ENCODE results near the gene TMEM171.

TMEM171 gene

DNA sequence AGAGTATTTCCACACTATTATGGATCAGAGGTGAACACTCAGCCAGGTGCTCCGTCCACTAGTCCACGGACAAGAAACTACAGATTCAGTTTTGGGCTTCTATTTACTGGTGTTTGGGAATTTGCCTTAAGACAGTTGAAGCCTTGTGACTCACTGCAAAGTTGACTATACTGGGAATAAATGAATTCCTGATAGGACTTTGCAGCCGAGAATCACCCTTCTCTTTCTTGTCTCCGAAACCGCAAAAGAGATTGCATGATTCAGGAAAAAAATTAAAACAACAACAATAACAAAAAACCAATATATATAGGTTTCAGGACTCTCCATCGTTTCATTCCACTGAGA, 716 bp downstream of the TMEM171 start:
- peak; percentile 46 for DNase-seq (ENCODE audit: low spot score)

DNA sequence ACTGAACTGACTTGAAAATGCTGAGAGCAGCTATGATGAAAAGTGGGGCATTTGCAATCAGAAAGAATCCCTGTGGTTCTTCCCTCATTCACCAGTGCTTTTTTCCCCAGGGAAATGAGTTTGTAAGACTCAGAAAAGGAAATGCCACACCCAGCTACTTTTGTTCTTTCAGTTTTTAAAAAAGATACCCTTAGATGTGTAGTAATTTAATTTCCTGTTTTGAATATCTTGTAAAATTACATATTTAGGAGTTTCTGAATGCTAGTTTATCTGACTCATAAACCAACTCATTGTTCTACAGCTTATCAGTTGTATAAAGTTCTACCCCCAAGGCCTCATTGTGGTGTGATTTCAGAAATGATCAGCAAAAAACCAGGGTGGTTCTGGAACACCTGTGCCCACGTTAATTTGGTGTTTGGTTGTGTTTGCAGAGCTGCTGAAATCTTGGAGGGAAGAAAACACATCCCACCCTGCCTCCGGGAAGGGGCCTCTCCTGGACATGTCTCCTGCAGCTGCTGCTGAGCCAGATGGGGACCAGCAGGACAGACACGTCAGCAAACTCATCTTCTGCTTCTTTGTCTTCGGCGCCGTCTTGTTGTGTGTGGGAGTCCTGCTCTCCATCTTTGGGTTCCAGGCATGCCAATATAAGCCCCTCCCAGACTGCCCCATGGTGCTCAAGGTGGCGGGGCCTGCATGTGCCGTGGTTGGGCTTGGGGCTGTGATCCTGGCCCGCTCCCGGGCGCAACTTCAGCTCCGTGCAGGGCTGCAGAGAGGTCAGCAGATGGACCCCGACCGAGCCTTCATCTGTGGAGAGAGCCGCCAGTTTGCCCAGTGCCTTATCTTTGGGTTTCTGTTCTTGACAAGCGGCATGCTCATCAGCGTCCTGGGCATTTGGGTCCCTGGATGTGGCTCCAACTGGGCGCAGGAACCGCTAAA, 2.8 kb downstream of the TMEM171 start:
- DNase-seq (ENCODE audit: low spot score): peak; percentile 55

DNA sequence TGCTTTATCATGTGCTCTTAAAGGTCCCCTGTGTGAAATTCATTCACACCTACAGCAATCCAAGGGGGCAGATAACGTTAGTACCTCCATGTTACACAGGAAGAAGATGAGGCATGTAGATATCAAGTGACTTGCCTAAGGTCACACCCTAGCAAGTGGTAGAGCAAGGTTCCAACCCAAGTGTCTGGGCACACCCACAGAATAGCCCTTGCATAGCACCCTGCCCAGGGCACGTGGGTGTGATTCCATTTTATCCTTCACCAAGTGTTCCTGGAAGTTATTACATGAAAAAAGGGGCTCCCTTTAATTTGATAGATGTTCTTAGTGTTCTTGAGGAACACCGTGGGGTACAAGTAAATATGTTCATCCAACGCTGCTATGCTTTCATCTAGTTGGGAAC, 4.9 kb downstream of the TMEM171 start:
- no peak for DNase-seq (ENCODE audit: low spot score)

DNA sequence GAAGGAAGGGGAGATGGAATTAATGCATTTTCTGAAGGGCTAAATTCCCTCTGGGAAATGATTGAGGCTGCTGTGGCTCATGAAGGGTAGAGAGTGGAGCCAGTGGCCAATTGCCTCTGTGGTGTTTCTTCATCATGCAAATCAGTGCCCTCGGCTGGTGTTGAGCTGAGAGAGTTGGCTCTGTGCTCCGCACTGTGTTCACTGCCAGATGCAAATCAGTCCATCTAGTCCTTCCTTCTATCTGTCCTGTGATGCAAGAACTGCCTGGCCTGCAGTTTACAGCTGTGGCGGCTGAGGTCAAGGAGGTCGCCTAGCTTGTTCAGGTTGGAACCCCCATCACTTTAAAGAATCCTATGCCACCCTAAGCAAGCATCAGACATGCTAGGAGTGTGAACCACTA, 6.0 kb downstream of the TMEM171 start:
- no peak for DNase-seq (ENCODE audit: low spot score)

DNA sequence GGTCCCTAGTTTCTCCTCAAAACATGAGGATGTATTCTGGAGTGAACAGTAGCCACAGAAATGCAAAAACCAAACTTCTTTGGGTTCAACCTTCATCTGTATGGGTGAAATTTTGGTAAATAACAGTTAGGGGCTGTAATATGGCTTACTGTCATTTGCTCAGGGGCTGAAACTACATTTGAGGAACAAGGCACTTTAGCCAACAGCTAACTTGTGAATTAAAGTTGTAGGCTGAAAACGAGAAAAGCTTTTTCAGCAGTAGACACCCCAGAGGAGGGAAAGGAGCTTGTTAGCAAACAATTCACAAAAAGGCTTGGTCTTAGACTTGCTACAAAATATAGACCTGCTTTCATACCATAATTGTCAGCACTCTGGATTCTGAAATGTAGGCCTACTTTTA, 6.6 kb downstream of the TMEM171 start:
- no peak for DNase-seq (ENCODE audit: low spot score)

DNA sequence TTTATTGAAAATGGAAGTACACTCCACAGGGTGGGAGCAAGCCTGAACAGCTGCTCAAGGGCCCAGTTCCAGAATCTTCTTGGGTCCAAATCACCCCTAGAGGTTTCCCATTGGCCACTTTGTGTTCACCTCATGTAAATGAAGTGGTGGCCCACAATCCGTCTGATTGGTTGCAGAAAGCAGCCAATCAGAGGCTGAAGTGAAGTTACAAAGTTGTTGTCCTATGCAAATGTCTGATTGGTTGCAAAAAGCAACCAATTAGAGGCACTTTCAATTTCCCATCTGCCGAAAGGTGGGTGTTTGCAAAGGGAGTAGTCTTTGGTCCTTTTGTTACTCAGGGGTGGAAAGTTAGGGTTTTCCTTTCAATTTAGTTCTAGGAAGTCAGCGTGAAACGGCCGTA, 8.8 kb downstream of the TMEM171 start:
- DNase-seq (ENCODE audit: low spot score): no peak

DNA sequence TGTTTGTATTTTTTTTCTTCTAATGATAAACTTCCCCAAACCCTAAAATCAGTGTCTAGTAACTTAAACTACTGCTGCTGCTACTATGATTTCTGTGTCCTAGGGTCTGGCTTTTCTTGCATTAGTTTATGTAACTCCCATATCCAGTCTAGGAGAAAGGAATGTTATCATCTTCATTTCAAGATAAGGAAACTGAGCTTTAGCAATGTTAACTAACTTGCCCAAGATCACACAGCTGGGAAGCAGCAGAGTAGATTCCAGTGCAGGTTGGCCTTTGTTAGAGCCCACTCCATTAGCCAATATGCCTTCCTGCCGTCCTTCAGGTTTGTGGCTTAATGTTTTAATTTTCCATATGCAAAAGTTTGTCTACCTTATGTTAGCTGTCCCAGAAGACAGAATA, 10.4 kb downstream of the TMEM171 start:
- DNase-seq (ENCODE audit: low spot score): no peak

DNA sequence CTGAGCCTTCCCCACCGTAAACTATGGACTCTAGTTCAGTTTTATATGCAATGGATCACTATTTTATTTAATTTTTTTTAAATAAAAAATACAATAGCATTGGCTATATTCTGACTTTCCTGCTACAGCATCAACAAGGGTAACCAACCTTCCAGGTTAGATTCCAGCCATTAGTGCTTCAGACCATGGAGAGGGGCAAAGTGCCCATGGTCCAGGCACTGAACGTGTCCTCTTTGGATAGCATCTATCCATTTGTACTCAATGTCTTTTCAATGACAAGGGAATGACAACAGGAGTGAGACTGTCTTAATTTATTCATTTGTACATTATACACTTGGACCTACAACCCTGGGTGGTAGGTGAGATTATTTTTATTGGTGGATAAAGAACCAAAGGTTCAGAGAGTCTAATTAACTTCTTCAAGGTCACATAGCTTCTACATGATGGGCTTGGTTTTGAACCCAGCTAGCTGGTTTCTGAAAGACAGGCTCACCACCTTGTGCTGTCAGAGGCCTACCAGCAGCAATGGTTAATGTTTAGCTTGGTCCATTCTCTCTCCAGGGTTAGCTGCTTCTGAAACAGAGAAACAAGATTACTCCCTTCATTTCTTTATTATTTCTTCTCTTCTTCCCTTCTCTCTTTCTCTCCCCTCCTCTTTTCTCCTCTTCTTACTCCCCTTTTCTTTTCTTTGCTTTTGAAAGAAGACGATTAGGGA, 11.5 kb downstream of the TMEM171 start:
- no peak for DNase-seq (ENCODE audit: low spot score)

DNA sequence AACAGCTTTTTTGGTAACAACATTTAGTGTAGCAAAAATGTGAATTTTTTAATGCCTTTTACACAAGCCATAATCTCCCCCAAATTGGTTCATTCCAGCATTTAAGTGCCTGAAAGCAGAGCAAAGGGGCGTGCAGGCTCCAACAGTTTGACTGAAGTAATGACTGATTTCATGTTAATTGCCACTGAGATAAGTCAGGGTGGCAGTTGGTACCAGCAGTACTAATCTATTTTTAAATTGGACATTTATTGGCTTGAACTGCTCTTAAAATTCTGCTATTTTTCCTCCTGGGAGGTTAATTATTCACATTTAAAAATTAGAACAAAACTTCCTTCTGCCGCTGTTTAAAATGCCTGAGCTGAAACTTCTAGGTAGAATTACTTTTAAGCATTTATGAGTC, 12.4 kb downstream of the TMEM171 start:
- DNase-seq (ENCODE audit: low spot score): no peak

DNA sequence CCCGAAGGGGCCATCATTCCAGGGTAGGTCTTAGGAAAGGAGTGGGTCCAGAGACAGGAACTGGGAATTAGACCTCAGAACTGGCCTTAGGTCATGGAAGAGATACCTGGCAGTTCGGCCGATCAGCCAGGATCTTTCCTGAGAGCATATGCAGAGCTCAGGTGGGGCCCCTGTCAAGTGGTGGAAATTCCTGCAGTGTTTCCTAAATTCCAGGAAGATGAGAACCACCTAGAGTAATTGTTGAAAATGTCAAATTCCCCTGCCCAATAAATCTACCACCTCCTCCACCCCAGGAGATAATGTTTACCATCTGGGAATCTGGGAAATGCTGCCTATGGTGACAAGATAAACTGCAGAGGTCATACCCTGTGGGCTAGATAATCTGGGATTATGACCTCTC, 14.6 kb downstream of the TMEM171 start:
- no peak for DNase-seq (ENCODE audit: low spot score)

DNA sequence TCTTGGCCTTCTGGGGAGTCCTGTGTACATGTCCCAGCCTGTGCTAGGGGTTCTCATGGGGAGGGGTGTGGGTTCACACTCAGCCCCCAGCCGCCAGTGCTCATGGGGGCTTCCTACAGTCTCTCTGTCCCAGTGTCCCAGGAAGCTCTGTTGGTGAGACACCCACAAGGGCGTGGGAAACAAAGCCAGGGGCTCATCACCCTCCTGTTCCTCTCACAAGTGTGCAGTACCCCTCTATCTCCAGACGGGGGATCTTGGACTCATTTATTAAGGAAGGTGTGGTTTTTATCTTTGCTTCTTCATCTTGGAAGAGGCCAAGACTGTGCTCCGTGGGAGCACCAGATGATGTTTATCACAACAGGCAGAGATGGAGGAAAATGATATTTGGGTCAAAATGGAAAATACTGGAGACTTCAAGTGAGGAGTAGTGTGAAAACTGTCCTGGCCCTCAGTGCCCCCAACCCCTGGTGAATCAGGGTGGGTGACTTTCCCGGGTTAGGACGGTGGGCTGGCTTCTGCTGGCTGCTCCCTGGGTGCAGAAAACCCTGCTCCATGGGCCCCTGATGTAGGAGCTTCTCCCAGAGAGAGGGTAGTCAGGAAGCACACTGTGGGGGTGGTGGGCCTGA, 15.2 kb downstream of the TMEM171 start:
- no peak for DNase-seq (ENCODE audit: low spot score)

DNA sequence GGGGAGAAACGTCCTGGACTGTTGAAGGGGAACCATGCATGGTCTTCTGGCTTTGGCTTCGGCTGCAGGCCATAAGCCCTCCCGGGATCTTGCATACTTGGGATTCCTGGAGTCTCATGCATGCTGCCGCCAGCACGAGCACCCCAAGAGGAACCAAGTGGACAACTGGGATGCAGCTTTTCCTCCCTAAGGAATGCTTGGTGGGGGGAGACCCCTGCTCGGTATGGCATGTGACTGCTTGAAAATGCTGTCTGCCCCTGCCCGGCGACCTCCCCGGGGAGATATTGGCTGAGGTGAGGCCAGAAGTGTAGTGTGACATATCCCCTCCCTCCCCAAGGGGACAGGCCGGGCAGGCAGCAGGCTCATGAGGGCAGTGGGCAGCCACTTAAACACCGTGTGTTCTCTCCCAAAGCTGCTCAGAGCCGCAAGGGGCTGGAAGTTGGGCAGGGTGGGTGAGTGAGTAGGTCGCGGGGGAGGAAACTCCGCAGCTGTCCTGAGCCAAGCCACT, 15.7 kb downstream of the TMEM171 start:
- peak; percentile 60 for DNase-seq (ENCODE audit: low spot score)

DNA sequence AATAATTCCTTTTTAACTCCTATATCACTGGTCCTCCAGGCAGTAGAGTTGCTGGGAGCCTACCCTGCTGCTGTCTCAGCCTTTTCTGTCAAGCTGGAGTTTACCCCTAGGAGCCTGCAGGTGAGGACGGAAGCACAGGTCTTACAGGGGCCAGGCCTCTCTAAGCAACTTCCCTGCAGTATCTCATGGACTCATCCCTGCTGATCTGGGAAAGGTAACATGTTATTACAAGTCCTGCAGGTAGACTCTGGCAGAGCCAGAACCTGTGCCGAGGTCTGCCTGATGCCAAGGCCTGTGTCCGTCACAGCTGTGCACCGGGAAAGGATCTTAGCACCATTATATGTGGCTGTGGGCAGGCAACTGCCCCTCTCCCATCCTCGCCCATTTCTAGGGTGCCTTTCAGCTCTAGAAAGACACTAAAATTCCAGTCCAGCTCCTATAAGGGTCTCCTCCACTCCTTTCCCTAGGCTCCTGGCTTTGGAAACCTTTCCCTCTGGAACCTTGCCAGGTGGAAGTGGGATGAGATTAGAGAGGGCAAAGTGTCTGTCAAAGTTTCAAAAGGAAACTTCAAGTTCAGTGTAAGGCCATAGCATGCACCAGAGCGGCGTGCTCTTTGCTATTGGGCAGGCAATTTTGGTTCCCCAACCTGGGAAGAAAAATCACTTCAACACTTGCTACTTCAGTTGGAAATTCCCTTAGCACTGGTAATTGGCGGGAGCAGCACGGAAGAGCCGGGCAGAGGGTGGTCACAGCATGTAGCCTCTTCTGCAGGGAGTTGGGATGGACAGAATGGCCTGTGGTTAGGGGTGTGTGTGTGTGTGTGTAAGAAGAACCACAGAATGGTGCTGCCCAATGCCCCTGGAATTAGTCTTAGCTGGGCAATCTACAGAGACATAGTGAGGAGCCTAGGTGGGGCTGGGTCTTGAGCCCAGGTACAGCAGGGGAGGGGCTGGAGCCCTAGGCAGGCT, 17.5 kb downstream of the TMEM171 start:
- DNase-seq (ENCODE audit: low spot score): no peak

DNA sequence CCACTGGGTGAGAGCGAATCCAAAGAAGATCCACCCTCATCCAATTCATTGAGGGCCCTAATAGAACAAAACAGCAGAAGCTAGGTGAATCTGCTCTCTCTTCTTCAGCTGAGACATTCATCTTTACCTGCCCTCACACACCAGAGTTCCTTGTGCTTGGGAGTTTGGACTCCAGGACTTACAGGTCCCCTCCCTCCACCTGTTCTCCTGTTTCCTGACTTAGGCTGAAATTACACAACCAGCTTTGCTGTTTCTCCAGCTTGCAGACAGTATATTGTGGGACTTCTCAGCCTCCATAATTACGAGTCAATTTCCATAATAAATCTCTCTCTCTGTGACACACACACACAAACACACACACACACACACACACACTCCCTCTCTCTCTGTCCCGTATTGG, 19.1 kb downstream of the TMEM171 start:
- DNase-seq (ENCODE audit: low spot score): no peak

DNA sequence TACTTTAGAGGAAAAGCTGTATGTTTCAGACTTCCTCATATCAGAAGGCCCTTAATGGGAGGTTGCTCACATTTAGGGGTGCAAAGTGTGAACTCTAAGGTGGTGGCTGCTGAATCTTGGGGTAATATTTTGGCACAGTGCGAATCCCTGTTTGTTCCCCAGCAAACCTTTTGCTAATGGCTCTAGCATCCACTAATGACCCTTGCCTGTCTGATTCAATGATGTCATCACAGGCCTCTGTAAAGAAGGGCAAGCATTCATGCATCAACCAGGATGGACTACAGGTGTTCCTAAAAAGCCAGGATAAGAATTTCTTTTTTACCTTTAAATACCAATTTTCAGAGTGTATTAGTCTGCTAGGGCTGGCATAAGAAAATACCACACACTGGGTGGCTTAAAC, 20.4 kb downstream of the TMEM171 start:
- DNase-seq (ENCODE audit: low spot score): no peak

DNA sequence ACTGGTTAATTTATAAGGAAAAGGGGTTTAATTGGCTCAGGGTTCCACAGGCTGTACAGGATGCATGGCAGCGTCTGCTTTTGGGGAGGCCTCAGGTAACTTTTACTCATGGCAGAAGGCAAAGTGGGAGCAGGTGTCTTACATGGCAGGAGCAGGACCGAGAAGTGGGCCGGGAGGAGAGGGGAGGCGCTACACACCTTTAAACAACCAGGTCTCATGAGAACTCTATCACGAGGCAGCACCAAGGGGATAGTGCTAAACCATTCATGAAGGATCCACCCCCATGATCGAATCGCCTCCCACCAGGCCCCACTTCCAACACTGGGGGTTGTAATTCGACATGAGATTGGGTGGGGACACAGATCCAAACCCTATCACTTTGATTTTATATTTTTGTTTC, 21.7 kb downstream of the TMEM171 start:
- DNase-seq (ENCODE audit: low spot score): no peak

DNA sequence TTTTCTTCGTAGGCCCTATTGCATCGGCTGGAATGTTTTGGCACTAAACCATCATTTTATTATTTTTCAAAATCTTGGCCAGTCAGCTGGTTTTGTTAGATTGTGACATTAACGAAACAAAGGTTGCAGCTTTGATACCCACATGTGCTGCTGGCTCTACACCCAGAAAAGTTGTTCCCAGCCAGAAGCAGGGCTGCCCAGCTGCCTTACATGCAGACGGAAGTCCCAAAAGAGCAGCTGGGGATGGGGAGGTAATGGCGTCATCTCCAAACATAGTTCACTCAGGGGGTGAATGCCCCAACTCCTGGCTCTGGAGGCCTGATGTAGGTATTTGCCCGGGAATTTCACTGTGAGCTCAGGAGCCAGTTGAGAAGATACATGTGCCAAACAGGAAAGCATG, 23.3 kb downstream of the TMEM171 start:
- no peak for DNase-seq (ENCODE audit: low spot score)

DNA sequence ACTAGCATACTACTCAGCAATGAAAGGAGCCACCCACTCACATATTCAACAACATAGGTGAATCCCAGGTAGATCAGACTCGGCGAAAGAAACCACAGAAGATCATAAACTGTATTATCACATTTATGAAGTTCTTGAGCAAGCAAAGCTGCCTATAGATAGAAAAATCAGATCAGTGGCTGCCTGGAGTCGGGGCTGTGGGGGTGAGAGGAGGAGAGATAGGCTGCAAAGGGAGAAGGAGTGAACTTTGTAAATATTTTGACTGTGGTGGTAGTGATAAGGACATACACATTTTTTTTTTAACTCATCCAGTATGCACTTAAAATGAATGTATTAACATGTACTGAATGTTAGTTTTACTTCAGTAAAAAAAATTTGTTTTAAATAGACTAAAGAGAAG, 29.2 kb downstream of the TMEM171 start:
- no peak for DNase-seq (ENCODE audit: low spot score)

DNA sequence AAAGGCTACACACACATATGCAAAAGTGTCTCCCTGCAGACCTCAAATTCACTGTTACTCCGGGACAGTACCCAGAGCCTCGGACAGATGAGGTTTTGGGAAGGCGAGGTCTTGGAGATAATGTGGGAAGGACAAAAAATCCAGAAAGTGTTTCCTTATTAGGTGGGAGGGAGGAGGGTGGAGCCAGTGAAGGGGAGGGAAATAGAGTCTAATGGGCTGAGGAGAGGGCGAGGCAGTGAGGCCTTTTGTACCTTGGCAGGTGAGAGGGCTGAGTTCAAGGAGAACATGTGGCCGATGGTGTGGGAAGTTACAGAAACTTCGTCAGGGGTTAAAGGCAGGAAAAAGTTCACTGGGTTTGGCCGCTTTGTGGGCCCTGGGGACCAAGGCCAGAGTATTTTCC, 30.5 kb downstream of the TMEM171 start:
- DNase-seq (ENCODE audit: low spot score): no peak

DNA sequence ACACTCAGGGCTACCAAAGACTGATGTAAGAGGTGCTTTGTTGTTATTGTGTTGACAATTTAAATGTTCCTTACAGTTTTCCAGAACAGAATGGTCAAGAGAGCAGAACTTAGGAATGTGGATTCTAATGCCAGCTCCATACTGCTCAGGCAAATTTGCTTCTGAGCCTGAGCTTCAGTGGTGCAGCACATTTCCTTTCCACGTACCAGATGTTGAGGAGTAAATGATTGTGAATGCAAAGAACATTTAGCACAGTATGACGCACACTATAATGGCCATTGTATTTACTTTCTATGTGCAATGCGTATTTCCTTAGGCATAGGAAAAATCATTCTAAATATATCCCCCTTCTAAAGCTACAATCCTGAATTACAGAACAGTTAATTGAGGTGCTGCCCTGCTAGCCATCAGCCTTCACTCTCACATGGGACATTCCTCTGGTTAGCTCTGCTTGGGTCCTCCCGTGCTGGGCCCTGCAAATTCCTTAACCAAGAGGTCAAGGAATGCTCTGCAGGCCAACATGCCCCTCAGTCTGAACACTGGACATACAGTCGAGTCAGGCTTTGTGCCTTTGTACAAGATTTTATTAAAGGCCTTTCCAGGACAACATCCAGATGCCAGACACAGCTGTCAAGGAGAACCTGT, 31.5 kb downstream of the TMEM171 start:
- no peak for DNase-seq (ENCODE audit: low spot score)

All from hepatic stellate cell (primary cell).